Right atrium auricular region (tissue), 2 donors: ENCODE results near the gene CCDC86. TPM values are rescaled to one million over a fixed set of nuclear protein-coding genes. Genes with fewer than 3 reads are reported as not detected.

ENCODE experiments used
- DNase-seq: peaks from one replicate; pipeline ENCODE4 v3.0.0-alpha.2; 2019; ENCODE audit warnings: low spot score
- H3K27ac ChIP-seq, 2 donors: fragments of 200-600 bp; sonication (generic); 1 replicate in 1 of 2; 2 replicates in 1 of 2; pipeline ENCODE4 v1.5.1; 2016 to 2019
- H3K27me3 ChIP-seq, 2 donors: fragments of 200-600 bp; sonication (generic); one replicate each; pipeline versions ENCODE4 v1.5.1 to v1.6.0; 2017 to 2019
- H3K36me3 ChIP-seq: fragments of 200-600 bp; sonication (generic); one replicate; pipeline ENCODE4 v1.5.1; 2016
- H3K4me1 ChIP-seq, 2 donors: fragments of 200-600 bp; sonication (generic); one replicate each; pipeline versions ENCODE4 v1.5.1 to v1.6.0; 2017 to 2019
- H3K4me3 ChIP-seq, 2 donors: fragments of 200-600 bp; sonication (generic); 1 replicate in 1 of 2; 2 replicates in 1 of 2; pipeline ENCODE4 v1.5.1; 2017 to 2019; ENCODE audit warnings: mild to moderate bottlenecking in 1 of 2, moderate library complexity in 1 of 2
- H3K9me3 ChIP-seq, 2 donors: fragments of 200-600 bp; sonication (generic); one replicate each; pipeline ENCODE4 v1.5.1; 2019
- total RNA-seq, 2 donors: library from RNA; depleted of rRNA; stranded (reverse); fragments of >200 nt; gene quantifications; one replicate each; pipeline ENCODE4 v1.1.0, GENCODE V29; 2016
- TF ChIP-seq, protein P1 (sequence below), 2 donors: fragments of 200-600 bp; sonication (generic); IDR thresholded peaks; one replicate each; pipeline ENCODE4 v1.5.1; 2019; ENCODE audit warnings: antibody characterized with exemption in 2 of 2

The CCDC86 gene
- total RNA-seq, 2 donors from 2014 or later = 9.1 to 10.2 TPM

DNA sequence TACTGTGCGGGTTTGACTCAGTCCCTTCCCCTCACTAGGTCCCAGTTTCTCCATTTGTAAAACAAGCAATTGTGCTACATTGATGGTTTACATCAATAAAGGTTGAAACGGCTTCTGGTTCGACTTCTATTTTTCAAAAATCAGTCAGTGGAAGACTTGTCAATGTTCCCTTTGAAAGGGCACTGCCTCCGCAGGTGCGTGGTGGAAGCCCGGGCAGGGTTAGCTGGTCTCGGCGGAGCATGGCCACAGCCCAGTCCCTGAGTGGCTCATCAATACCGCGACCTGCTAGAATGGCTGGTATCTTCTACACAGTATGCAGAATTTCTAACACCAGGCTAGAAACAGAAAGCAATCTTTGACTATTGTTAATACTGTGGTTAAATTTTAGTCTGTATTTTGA, 40.7 kb upstream of the CCDC86 start:
- TF ChIP-seq, protein P1, sequence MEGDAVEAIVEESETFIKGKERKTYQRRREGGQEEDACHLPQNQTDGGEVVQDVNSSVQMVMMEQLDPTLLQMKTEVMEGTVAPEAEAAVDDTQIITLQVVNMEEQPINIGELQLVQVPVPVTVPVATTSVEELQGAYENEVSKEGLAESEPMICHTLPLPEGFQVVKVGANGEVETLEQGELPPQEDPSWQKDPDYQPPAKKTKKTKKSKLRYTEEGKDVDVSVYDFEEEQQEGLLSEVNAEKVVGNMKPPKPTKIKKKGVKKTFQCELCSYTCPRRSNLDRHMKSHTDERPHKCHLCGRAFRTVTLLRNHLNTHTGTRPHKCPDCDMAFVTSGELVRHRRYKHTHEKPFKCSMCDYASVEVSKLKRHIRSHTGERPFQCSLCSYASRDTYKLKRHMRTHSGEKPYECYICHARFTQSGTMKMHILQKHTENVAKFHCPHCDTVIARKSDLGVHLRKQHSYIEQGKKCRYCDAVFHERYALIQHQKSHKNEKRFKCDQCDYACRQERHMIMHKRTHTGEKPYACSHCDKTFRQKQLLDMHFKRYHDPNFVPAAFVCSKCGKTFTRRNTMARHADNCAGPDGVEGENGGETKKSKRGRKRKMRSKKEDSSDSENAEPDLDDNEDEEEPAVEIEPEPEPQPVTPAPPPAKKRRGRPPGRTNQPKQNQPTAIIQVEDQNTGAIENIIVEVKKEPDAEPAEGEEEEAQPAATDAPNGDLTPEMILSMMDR (IDR thresholded peaks at IDR 0.05) = no peak
- H3K36me3 ChIP-seq = no peaks in the 10 kb centered on the region
- no peaks in the 10 kb centered on the region for H3K9me3 ChIP-seq
- no peak for DNase-seq
- H3K27ac ChIP-seq = no peak overlapping the region
- no peaks in the 10 kb centered on the region for H3K4me1 ChIP-seq
- no peaks in the 10 kb centered on the region for H3K27me3 ChIP-seq
- H3K4me3 ChIP-seq = no peak overlapping the region

DNA sequence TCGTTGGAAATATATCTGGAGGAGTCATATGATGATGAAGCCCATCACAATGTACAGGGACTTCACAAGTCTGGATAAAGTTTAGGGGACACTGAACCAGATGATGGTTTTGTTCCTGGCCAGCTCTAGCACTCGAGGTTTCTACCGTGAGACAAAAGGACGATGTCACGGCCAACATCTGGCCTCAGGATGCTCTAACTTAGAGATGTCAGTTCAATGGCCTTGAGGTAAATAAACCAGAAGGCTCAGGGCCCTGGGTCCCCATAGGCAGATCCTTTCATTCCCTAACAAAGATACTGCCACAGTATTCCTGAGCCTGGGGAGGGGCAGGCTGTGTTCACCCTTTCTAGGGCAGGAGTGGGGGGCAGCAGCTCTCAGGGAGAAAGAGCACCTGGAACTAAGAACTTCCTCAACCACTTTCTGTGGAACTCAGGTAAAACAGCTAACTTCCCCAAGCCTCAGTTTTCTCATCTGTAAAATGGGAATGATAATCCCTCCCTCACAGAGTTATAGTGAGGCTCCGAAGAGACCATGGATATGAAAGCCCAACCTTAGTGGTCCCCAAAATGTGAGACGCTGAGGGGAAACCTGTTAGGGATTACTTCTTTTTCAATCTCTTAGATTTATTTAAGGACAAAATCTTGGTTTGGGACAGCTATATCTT, 38.5 kb upstream of the CCDC86 start:
- no peaks in the 10 kb centered on the region for H3K27me3 ChIP-seq
- no peak for DNase-seq
- TF ChIP-seq, protein P1 (IDR thresholded peaks at IDR 0.05) = no peak
- H3K27ac ChIP-seq = no peak overlapping the region
- no peak overlapping the region for H3K4me3 ChIP-seq
- H3K36me3 ChIP-seq = no peaks in the 10 kb centered on the region
- H3K4me1 ChIP-seq = no peaks in the 10 kb centered on the region
- H3K9me3 ChIP-seq = no peaks in the 10 kb centered on the region

DNA sequence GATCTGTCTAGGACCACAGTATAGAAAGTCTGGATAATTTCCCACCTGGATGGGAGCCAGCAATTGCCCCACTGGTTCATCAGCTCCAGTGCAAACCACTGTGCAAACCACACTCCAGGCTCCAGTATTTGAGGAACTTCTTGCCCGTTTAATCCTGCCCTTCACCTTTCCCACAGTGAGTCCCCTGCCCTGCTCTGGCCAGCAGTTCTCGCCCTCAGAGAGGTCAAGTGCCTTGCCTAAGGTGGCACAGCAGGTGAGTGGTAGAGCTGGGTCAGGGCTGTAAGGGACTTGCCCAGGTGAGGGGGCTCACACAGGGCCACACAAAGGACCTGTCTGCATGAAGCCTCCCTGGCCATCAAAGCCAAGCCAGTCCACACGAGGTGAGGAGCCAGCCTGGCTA, 32.7 kb upstream of the CCDC86 start:
- Histone ChIP-seq H3K36me3 (no peaks in the 10 kb centered on the region), H3K27me3 (no peaks in the 10 kb centered on the region), H3K9me3 (no peaks in the 10 kb centered on the region), H3K4me1 (no peaks in the 10 kb centered on the region), H3K4me3 (no peak overlapping the region), H3K27ac (no peak overlapping the region)
- TF ChIP-seq, protein P1 (IDR thresholded peaks at IDR 0.05) = no peak
- no peak for DNase-seq

DNA sequence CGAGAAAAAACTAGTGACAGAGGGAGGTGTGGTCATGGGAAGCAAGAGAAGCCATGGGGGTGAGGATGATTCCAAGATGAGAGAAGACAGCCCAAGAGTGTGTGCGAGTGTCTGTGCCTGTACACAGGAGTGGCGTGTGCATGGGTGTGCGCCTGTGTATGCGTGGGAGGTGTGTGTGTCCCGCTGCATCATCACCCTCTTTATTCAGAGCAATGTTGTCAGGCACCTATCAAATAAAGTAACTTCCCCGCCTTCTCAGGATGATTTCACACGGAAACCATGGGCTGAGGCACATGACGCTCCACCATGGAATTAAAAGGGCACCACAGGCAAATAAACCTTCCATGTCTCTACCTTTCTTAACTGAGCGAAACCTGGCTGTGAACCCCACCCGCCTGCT, 32.2 kb upstream of the CCDC86 start:
- DNase-seq = no peak
- TF ChIP-seq, protein P1 (IDR thresholded peaks at IDR 0.05) = no peak
- Histone ChIP-seq H3K4me1 (no peaks in the 10 kb centered on the region), H3K36me3 (no peaks in the 10 kb centered on the region), H3K4me3 (no peak overlapping the region), H3K27ac (no peak overlapping the region), H3K27me3 (no peaks in the 10 kb centered on the region), H3K9me3 (no peaks in the 10 kb centered on the region)

DNA sequence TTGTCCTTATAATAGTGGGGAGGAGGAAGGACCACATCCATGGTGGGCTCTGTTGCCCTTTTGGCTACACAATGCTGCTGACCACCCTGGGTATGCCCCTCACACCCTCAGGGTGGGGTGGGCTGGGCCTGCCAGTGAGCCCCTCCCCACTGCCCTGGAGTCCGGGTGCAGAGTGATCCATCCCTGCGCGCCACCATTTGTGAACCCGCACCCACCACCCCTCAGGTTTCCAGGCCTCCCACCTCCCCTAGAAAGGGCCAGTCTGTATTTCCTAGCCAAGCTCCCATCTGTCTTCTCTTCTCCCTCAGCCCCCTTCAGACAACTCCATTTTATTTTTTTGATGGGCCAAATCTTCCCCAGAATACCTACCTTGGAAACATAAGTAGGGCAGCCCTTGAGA, 31.8 kb upstream of the CCDC86 start:
- no peaks in the 10 kb centered on the region for H3K27me3 ChIP-seq
- H3K4me3 ChIP-seq = no peak overlapping the region
- H3K4me1 ChIP-seq = no peaks in the 10 kb centered on the region
- DNase-seq = no peak
- TF ChIP-seq, protein P1 (IDR thresholded peaks at IDR 0.05) = no peak
- H3K36me3 ChIP-seq = no peaks in the 10 kb centered on the region
- H3K9me3 ChIP-seq = no peaks in the 10 kb centered on the region
- H3K27ac ChIP-seq = no peak overlapping the region

DNA sequence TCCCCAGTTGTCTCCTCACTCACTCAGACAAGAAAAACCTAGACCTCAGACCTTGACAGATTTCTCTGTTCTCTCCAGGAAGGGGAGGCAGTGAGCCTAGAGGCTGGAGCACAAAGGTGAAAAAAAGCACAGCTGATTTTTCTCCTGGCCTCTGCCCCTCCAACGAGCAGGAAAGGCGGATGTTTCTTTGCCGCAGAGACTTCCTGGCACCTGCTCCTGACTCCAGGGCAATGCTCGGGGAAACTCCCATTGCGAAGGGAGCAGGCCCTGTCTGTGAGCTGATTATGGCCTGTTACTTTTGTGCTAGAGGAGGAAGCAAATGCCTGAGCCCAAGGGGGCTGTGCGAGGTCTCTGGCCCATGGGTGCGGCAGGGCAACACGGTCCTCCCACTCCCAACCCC, 31.3 kb upstream of the CCDC86 start:
- no peak for DNase-seq
- Histone ChIP-seq H3K36me3 (no peaks in the 10 kb centered on the region), H3K4me1 (no peaks in the 10 kb centered on the region), H3K27me3 (no peaks in the 10 kb centered on the region), H3K4me3 (no peak overlapping the region), H3K27ac (no peak overlapping the region), H3K9me3 (no peaks in the 10 kb centered on the region)
- TF ChIP-seq, protein P1 (IDR thresholded peaks at IDR 0.05) = no peak
